GM19193 (cell line): ENCODE measurements around the gene CCT3.
A peak's percentile ranks its signal among the peaks of the same experiment; 100 is the strongest.

Experiments
- POLR2A ChIP-seq: IDR thresholded peaks from 4 replicates; pipeline ENCODE4 v1.6.1; 2011; ENCODE audit not compliant: insufficient read depth, insufficient read length; ENCODE audit errors: extremely low read depth

Gene CCT3

GRCh38 chr1:156338180-156338976, at the start of gene CCT3, which contains the start of gene TSACC:
TSS of gene CCT3 (minus strand) at chr1:156338292. CDS start at chr1:156338184, 108 bp downstream.
TSS of gene TSACC (plus strand) at chr1:156338526. CDS start at chr1:156339758, 1,232 bp downstream.
- TF ChIP-seq POLR2A, result peak; percentile 93

GRCh38 chr1:156387870-156388173, 49.7 kb upstream of the CCT3 start:
- no peak for TF ChIP-seq POLR2A

GRCh38 chr1:156386949-156387869, 49.1 kb upstream of the CCT3 start:
- TF ChIP-seq POLR2A, result no peak

GRCh38 chr1:156386134-156386901, 48.2 kb upstream of the CCT3 start:
- TF ChIP-seq POLR2A, result no peak

GRCh38 chr1:156385534-156386031, 47.5 kb upstream of the CCT3 start:
- no peak for TF ChIP-seq POLR2A

GRCh38 chr1:156384658-156385057, 46.6 kb upstream of the CCT3 start:
- no peak for TF ChIP-seq POLR2A

- TF ChIP-seq POLR2A, result no peak
Measured at GRCh38 chr1:156384007-156384406, 45.9 kb upstream of the CCT3 start.

- TF ChIP-seq POLR2A, result no peak
Measured at GRCh38 chr1:156383023-156383422, 44.9 kb upstream of the CCT3 start.

- TF ChIP-seq POLR2A, result no peak
Measured at GRCh38 chr1:156382561-156382960, 44.5 kb upstream of the CCT3 start.

GRCh38 chr1:156379420-156380165, 41.5 kb upstream of the CCT3 start:
- TF ChIP-seq POLR2A, result no peak

GRCh38 chr1:156378557-156378956, 40.5 kb upstream of the CCT3 start:
- no peak for TF ChIP-seq POLR2A

GRCh38 chr1:156376958-156377919, 39.1 kb upstream of the CCT3 start:
- no peak for TF ChIP-seq POLR2A

- TF ChIP-seq POLR2A, result no peak
Measured at GRCh38 chr1:156376146-156376545, 38.1 kb upstream of the CCT3 start.
